SK-N-SH (cell line): ENCODE results near the gene RCOR2. TPM values are rescaled to one million over a fixed set of nuclear protein-coding genes. Genes with fewer than 3 reads are reported as not detected.

Experiments
- CTCF ChIA-PET: fragments of 300-600, 350-600 bp; formaldehyde crosslinking; extraction: SDS; loops from one replicate; lab custom pipeline; 2021; lab: Yijun Ruan, JAX
- POLR2A ChIA-PET: fragments of 350-600 bp; sonication (Branson Sonifier 250); formaldehyde crosslinking; extraction: SDS; loops from one replicate; lab custom pipeline; 2020; ENCODE audit warnings: antibody characterized with exemption, inconsistent platforms; lab: Yijun Ruan, JAX
- DNase-seq: peaks from one replicate; pipeline ENCODE4 v3.0.0; 2012
- H2AFZ ChIP-seq: fragments of 200-600 bp; sonication (generic); 2 replicates; pipeline ENCODE4 v1.8.1; 2016; ENCODE audit warnings: antibody characterized with exemption, mild to moderate bottlenecking, low read depth
- H3F3A ChIP-seq: fragments of 200-600 bp; sonication (generic); replicated peaks from 2 replicates; pipeline ENCODE3; 2016; ENCODE audit warnings: antibody characterized with exemption, mild to moderate bottlenecking; ENCODE audit not compliant: insufficient read depth
- H3K27ac ChIP-seq, 2 experiments: fragments of 200-500 bp in 1 of 2; fragments of 200-600 bp in 1 of 2; sonication (Bioruptor generic) in 1 of 2; sonication (generic), shearing (Covaris generic) in 1 of 2; 2 replicates each; pipeline versions ENCODE4 v1.5.1 to v1.6.1; 2014 to 2016; ENCODE audit warnings: low read depth in 2 of 2, inconsistent platforms in 1 of 2, low read length in 1 of 2, mild to moderate bottlenecking in 1 of 2, mixed read lengths in 1 of 2
- H3K27me3 ChIP-seq: fragments of 200-600 bp; sonication (generic), shearing (Covaris generic); 2 replicates; pipeline ENCODE4 v1.6.1; 2016; ENCODE audit warnings: mixed run types; ENCODE audit not compliant: insufficient read depth
- H3K36me3 ChIP-seq, 2 experiments: fragments of 200-500 bp in 1 of 2; fragments of 200-600 bp in 1 of 2; sonication (Bioruptor generic) in 1 of 2; sonication (generic) in 1 of 2; replicated peaks in 1 of 2; 2 replicates each; pipeline versions ENCODE3 to v1.5.1; 2014 to 2016; ENCODE audit warnings: low read length in 1 of 2, mild to moderate bottlenecking in 1 of 2; ENCODE audit not compliant: insufficient read depth in 2 of 2, control insufficient read depth in 1 of 2
- H3K4me1 ChIP-seq, 2 experiments: fragments of 200-500 bp in 1 of 2; fragments of 200-600 bp in 1 of 2; sonication (Bioruptor generic) in 1 of 2; sonication (generic), shearing (Covaris generic) in 1 of 2; 2 replicates each; pipeline versions ENCODE4 v1.5.1 to v1.6.1; 2014 to 2016; ENCODE audit warnings: low read depth in 1 of 2, low read length in 1 of 2, mixed run types in 1 of 2; ENCODE audit not compliant: insufficient read depth in 2 of 2, control insufficient read depth in 1 of 2
- H3K4me2 ChIP-seq: fragments of 200-600 bp; sonication (generic), shearing (Covaris generic); 2 replicates; pipeline ENCODE4 v1.6.1; 2017; ENCODE audit warnings: mixed run types
- H3K4me3 ChIP-seq, 2 experiments: fragments of 200-500 bp in 1 of 2; fragments of 200-600 bp in 1 of 2; sonication (Bioruptor generic) in 1 of 2; sonication (generic), shearing (Covaris generic) in 1 of 2; 2 replicates each; pipeline versions ENCODE4 v1.5.1 to v1.8.1; 2014 to 2016; ENCODE audit warnings: low read depth in 2 of 2, inconsistent platforms in 1 of 2, low read length in 1 of 2, mild to moderate bottlenecking in 1 of 2, mixed read lengths in 1 of 2, moderate library complexity in 1 of 2
- H3K79me2 ChIP-seq: fragments of 200-600 bp; sonication (generic); 2 replicates; pipeline ENCODE4 v1.8.1; 2017; ENCODE audit warnings: mild to moderate bottlenecking; ENCODE audit not compliant: insufficient read depth
- H3K9ac ChIP-seq: fragments of 200-600 bp; sonication (generic); 2 replicates; pipeline ENCODE4 v1.6.1; 2017; ENCODE audit warnings: mixed run types
- H3K9me2 ChIP-seq: fragments of 200-600 bp; sonication (generic); 2 replicates; pipeline ENCODE4 v1.6.1; 2017; ENCODE audit warnings: mixed run types
- H3K9me3 ChIP-seq: fragments of 200-600 bp; sonication (generic); 2 replicates; pipeline ENCODE4 v1.6.1; 2017; ENCODE audit warnings: mixed run types, mild to moderate bottlenecking, moderate library complexity
- H4K20me1 ChIP-seq: fragments of 200-600 bp; sonication (generic); 2 replicates; pipeline ENCODE4 v1.6.1; 2017; ENCODE audit warnings: mild to moderate bottlenecking, mixed run types; ENCODE audit not compliant: insufficient read depth
- CHD2 ChIP-seq: fragments of 150-350 bp; IDR thresholded peaks from 2 replicates; pipeline ENCODE4 v1.6.1; 2018; ENCODE audit warnings: low read length; ENCODE audit not compliant: partially characterized antibody
- EP300 ChIP-seq, 2 experiments: IDR thresholded peaks; 2 replicates each; pipeline versions ENCODE4 v1.4.0 to v1.6.1; 2012; ENCODE audit warnings: borderline replicate concordance in 1 of 2, low read depth in 1 of 2, low read length in 1 of 2
- MXI1 ChIP-seq: IDR thresholded peaks from 2 replicates; pipeline ENCODE4 v1.6.1; 2012; ENCODE audit warnings: mild to moderate bottlenecking, low read depth, low read length, improper control_type of control experiment
- POLR2AphosphoS5 ChIP-seq: IDR thresholded peaks from 2 replicates; pipeline ENCODE4 v1.6.1; 2012; ENCODE audit warnings: low read depth, low read length
- WGBS: methylation state at CpG from one replicate; pipeline ENCODE4 v1.1.6; 2017; ENCODE audit warnings: low lambda C conversion rate; 5-methylcytosine and 5-hydroxymethylcytosine counted together
- polyA plus RNA-seq, 3 experiments: library from polyadenylated mRNA; depleted of rRNA; stranded (reverse); fragments of >200 nt; gene quantifications; 2 replicates each; pipeline ENCODE4 v1.2.3, GENCODE V29; 2012
- TF ChIP-seq, protein P1 (sequence below): fragments of 200-600 bp; sonication (generic); IDR thresholded peaks from 2 replicates; pipeline ENCODE4 v1.6.1; 2017; ENCODE audit warnings: antibody characterized with exemption, mild to moderate bottlenecking, moderate library complexity
- TF ChIP-seq, protein P2 (sequence below): IDR thresholded peaks from 2 replicates; pipeline ENCODE4; 2012

The RCOR2 gene
- polyA plus RNA-seq, 1 of the 3 experiments (the other 2 are of a cell fraction) = 1.1 TPM

- ChIA-PET POLR2A (no interaction called here), CTCF (interaction anchor here (1.9 to 3.0 kb wide), 3 partner anchors 35 to 243 kb away, joined by 4 to 22 read pairs (median 17); no protein-coding TSS in a partner anchor)
- TF ChIP-seq, protein P1, sequence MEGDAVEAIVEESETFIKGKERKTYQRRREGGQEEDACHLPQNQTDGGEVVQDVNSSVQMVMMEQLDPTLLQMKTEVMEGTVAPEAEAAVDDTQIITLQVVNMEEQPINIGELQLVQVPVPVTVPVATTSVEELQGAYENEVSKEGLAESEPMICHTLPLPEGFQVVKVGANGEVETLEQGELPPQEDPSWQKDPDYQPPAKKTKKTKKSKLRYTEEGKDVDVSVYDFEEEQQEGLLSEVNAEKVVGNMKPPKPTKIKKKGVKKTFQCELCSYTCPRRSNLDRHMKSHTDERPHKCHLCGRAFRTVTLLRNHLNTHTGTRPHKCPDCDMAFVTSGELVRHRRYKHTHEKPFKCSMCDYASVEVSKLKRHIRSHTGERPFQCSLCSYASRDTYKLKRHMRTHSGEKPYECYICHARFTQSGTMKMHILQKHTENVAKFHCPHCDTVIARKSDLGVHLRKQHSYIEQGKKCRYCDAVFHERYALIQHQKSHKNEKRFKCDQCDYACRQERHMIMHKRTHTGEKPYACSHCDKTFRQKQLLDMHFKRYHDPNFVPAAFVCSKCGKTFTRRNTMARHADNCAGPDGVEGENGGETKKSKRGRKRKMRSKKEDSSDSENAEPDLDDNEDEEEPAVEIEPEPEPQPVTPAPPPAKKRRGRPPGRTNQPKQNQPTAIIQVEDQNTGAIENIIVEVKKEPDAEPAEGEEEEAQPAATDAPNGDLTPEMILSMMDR = no peak
- no peak for TF ChIP-seq EP300 (IDR thresholded peaks at IDR 0.05; ENCODE audit: borderline replicate concordance in 1 of 2, low read depth in 1 of 2, low read length in 1 of 2)
- TF ChIP-seq POLR2AphosphoS5 = no peak
Measured at GRCh38 chr11:63910675-63911074, 6.3 kb downstream of the RCOR2 start.

DNA sequence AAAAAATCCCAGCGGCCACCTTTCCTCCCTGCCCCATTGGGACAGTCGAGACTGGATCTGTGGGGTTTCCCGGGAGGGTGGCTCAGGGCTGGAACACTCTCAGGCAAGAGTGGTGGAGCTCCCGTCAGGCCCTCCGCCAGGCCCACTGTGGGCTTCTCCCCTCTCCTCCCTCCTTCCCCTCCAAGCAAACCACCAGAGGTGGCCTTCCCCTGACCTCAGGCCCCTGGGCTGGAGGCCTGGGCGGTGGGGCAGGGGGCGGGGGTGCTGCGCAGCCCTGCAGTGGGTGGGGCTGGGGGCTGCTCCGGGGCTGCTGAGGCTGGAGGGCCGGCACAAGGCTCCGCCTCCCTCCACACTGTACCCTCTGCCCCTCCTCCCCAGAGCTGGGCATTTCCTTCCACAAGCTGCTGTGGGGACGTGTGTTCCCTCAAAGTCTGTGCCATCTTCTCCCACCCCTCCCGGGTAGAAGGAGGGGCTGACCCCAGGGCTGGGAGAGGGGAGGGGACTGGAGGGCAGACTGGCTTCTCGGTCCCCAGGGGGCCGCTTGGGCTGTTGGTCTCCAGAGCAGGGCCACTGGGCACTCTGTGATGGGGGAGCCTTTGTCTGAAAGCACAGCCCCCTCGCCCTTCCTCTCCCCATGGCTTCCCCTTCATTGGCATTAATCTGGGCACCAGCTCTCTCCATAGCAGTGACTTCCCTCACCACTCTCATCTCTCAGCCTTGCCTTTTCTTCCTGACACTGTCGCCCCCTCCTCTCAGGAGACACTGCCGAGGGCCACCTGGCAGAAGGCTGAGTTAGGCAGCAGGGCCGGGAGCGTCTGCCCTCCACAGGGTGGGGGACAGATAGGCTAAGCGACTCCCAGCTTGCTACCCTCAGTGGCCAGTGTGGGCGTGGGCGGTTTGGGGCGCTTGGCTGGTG, 7.1 kb downstream of the RCOR2 start:
- H3K79me2 ChIP-seq = no peaks in the 10 kb centered on the region
- 67% methylated on average over 14 of the region's 24 CpGs for WGBS
- no peaks in the 10 kb centered on the region for H3K9me3 ChIP-seq
- peak overlapping the region in 1 of 2 experiments; percentile 84; a peak in 2 of 4 replicates for H3K27ac ChIP-seq
- ChIA-PET POLR2A (interaction anchor here (0.6 to 1.6 kb wide), 8 partner anchors 8 to 1068 kb away, joined by 3 to 14 read pairs (median 4); partner anchors contain the start of genes RCOR2 and ZFTA), CTCF (interaction anchor here (0.9 to 3.0 kb wide), 10 partner anchors 8 to 243 kb away, joined by 3 to 22 read pairs (median 5); partner anchors contain the start of genes RCOR2 and ZFTA)
- H4K20me1 ChIP-seq = no peaks in the 10 kb centered on the region
- no peak overlapping the region for H2AFZ ChIP-seq
- no peak overlapping the region for H3K4me2 ChIP-seq
- H3K36me3 ChIP-seq = peaks cover 0 to 37% of the 10 kb centered on the region in 2 experiments
- H3F3A ChIP-seq = no peaks in the 10 kb centered on the region
- no peaks in the 10 kb centered on the region for H3K27me3 ChIP-seq
- no peaks in the 10 kb centered on the region for H3K9me2 ChIP-seq
- peaks cover 0 to 30% of the 10 kb centered on the region in 2 experiments; a peak in 1 of 4 replicates for H3K4me1 ChIP-seq
- no peak overlapping the region; a peak in 1 of 4 replicates for H3K4me3 ChIP-seq
- no peak overlapping the region for H3K9ac ChIP-seq
- TF ChIP-seq CHD2 = peak; percentile 27
- TF ChIP-seq MXI1 = 0 out of 2 replicates have a peak, but pooled peaks have one; percentile 12
- TF ChIP-seq, protein P2, sequence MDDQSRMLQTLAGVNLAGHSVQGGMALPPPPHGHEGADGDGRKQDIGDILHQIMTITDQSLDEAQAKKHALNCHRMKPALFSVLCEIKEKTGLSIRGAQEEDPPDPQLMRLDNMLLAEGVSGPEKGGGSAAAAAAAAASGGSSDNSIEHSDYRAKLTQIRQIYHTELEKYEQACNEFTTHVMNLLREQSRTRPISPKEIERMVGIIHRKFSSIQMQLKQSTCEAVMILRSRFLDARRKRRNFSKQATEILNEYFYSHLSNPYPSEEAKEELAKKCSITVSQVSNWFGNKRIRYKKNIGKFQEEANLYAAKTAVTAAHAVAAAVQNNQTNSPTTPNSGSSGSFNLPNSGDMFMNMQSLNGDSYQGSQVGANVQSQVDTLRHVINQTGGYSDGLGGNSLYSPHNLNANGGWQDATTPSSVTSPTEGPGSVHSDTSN = no peak
- peak; percentile 94 for DNase-seq

More at GRCh38 chr11:63910675-63911074, 6.3 kb downstream of the RCOR2 start:
- WGBS = 79% methylated on average over 9 of the region's 9 CpGs
- Histone ChIP-seq H2AFZ (no peak overlapping the region), H3K4me1 (peaks cover 0 to 36% of the 10 kb centered on the region in 2 experiments; a peak in 1 of 4 replicates), H3K4me3 (no peak overlapping the region), H3F3A (no peaks in the 10 kb centered on the region), H3K27me3 (no peaks in the 10 kb centered on the region), H3K9me2 (no peaks in the 10 kb centered on the region), H3K9me3 (no peaks in the 10 kb centered on the region), H3K9ac (no peak overlapping the region), H4K20me1 (no peaks in the 10 kb centered on the region), H3K36me3 (peaks cover 0 to 29% of the 10 kb centered on the region in 2 experiments), H3K4me2 (no peak overlapping the region), H3K79me2 (no peaks in the 10 kb centered on the region), H3K27ac (peak overlapping the region in 1 of 2 experiments; percentile 74; a peak in 2 of 4 replicates)
- peak; percentile 60 for DNase-seq
